ACC112 (cell line): ENCODE data around the gene IWS1.
"Not testable (repeated sequence)": the region's sequence is repeated elsewhere in the genome, so short reads cannot be mapped to it uniquely, and the experiment has no call there.

Experiments
- H2AFZ ChIP-seq: fragments of 200-600 bp; sonication (generic); one replicate; pipeline ENCODE4 v1.6.0; 2017; ENCODE audit warnings: antibody characterized with exemption, low read length; ENCODE audit not compliant: unreplicated experiment
- H3K27ac ChIP-seq: fragments of 200-600 bp; sonication (generic); 2 replicates; pipeline ENCODE4 v1.5.1; 2014; ENCODE audit warnings: low read depth, mild to moderate bottlenecking, antibody characterized with exemption, low read length, moderate library complexity
- H3K27me3 ChIP-seq: fragments of 200-600 bp; sonication (generic); 2 replicates; pipeline ENCODE4 v1.6.1; 2014; ENCODE audit warnings: mild to moderate bottlenecking, antibody characterized with exemption, low read length, moderate library complexity, mixed read lengths; ENCODE audit not compliant: insufficient read depth
- H3K36me3 ChIP-seq: fragments of 200-600 bp; sonication (generic); 2 replicates; pipeline ENCODE4 v1.6.1; 2016; ENCODE audit warnings: mild to moderate bottlenecking, antibody characterized with exemption, low read length, moderate library complexity, mixed read lengths; ENCODE audit not compliant: insufficient read depth
- H3K4me1 ChIP-seq: fragments of 200-600 bp; sonication (generic); one replicate; pipeline ENCODE4 v1.6.1; 2016; ENCODE audit warnings: low read length, mixed read lengths; ENCODE audit not compliant: insufficient read depth, unreplicated experiment, control insufficient read depth
- H3K4me3 ChIP-seq: fragments of 200-600 bp; sonication (generic); 2 replicates; pipeline ENCODE4 v1.5.1; 2014; ENCODE audit warnings: mild to moderate bottlenecking, low read depth, low read length
- H3K79me2 ChIP-seq: fragments of 200-600 bp; sonication (generic); one replicate; pipeline ENCODE4 v1.6.0; 2016; ENCODE audit warnings: low read length; ENCODE audit not compliant: control insufficient read depth, unreplicated experiment, insufficient read depth

Gene IWS1

GRCh38 chr2:127526132-127527000, at the start of gene IWS1:
TSS of gene IWS1 (minus strand) at chr2:127526489. CDS start at chr2:127526208, 281 bp downstream.
- Histone ChIP-seq H2AFZ (peak within 1 kb of the TSS; percentile 84), H3K27me3 (no peaks in the 10 kb centered on the region), H3K4me1 (peaks cover 19% of the 10 kb centered on the region), H3K36me3 (peaks cover 12% of the 10 kb centered on the region), H3K4me3 (peak within 1 kb of the TSS; percentile 93), H3K27ac (peak within 1 kb of the TSS; percentile 93), H3K79me2 (peaks cover 49% of the 10 kb centered on the region)

GRCh38 chr2:127575941-127576432, 49.7 kb upstream of the IWS1 start:
- no peak overlapping the region for H2AFZ ChIP-seq
- 0 out of 2 replicates have a peak overlapping the region, but pooled peaks have one; percentile 13 for H3K4me3 ChIP-seq
- peak overlapping the region; percentile 64 for H3K27ac ChIP-seq
- no peaks in the 10 kb centered on the region for H3K36me3 ChIP-seq
- H3K27me3 ChIP-seq, result no peaks in the 10 kb centered on the region
- no peaks in the 10 kb centered on the region for H3K79me2 ChIP-seq
- peaks cover 17% of the 10 kb centered on the region for H3K4me1 ChIP-seq

GRCh38 chr2:127575185-127575765, 49.0 kb upstream of the IWS1 start:
- Histone ChIP-seq H3K4me3 (no peak overlapping the region), H3K27me3 (no peaks in the 10 kb centered on the region), H3K79me2 (no peaks in the 10 kb centered on the region), H3K27ac (no peak overlapping the region), H2AFZ (no peak overlapping the region), H3K36me3 (no peaks in the 10 kb centered on the region), H3K4me1 (peaks cover 24% of the 10 kb centered on the region)

- H3K36me3 ChIP-seq, result no peaks in the 10 kb centered on the region
- no peaks in the 10 kb centered on the region for H3K27me3 ChIP-seq
- H3K4me1 ChIP-seq, result peaks cover 31% of the 10 kb centered on the region
- H3K27ac ChIP-seq, result no peak overlapping the region
- H2AFZ ChIP-seq, result no peak overlapping the region
- H3K79me2 ChIP-seq, result no peaks in the 10 kb centered on the region
- no peak overlapping the region for H3K4me3 ChIP-seq
These were observed 48.4 kb upstream of the IWS1 start for GRCh38 chr2:127574656-127575055.

GRCh38 chr2:127573771-127574170, 47.5 kb upstream of the IWS1 start:
- Histone ChIP-seq H2AFZ (no peak overlapping the region), H3K27me3 (no peaks in the 10 kb centered on the region), H3K36me3 (no peaks in the 10 kb centered on the region), H3K79me2 (no peaks in the 10 kb centered on the region), H3K27ac (no peak overlapping the region), H3K4me1 (peaks cover 40% of the 10 kb centered on the region), H3K4me3 (no peak overlapping the region)

GRCh38 chr2:127573298-127573697, 47.0 kb upstream of the IWS1 start:
- Histone ChIP-seq H3K4me1 (peaks cover 44% of the 10 kb centered on the region), H3K4me3 (no peak overlapping the region), H3K79me2 (no peaks in the 10 kb centered on the region), H3K27me3 (no peaks in the 10 kb centered on the region), H3K27ac (no peak overlapping the region), H2AFZ (no peak overlapping the region), H3K36me3 (no peaks in the 10 kb centered on the region)

- H3K4me1 ChIP-seq, result peaks cover 48% of the 10 kb centered on the region
- no peaks in the 10 kb centered on the region for H3K27me3 ChIP-seq
- no peak overlapping the region for H3K4me3 ChIP-seq
- no peaks in the 10 kb centered on the region for H3K36me3 ChIP-seq
- no peak overlapping the region for H2AFZ ChIP-seq
- H3K27ac ChIP-seq, result no peak overlapping the region
- H3K79me2 ChIP-seq, result no peaks in the 10 kb centered on the region
These were observed 46.6 kb upstream of the IWS1 start for GRCh38 chr2:127572841-127573240.

- not testable (repeated sequence) for H3K27ac ChIP-seq, H3K27me3 ChIP-seq, H3K36me3 ChIP-seq, H2AFZ ChIP-seq, H3K79me2 ChIP-seq, H3K4me3 ChIP-seq
- peaks cover 48% of the 10 kb centered on the region for H3K4me1 ChIP-seq
These were observed 46.1 kb upstream of the IWS1 start for GRCh38 chr2:127572352-127572751.

GRCh38 chr2:127570282-127571250, 44.3 kb upstream of the IWS1 start:
- Histone ChIP-seq H2AFZ (peak overlapping the region; percentile 36), H3K27me3 (no peaks in the 10 kb centered on the region), H3K36me3 (no peaks in the 10 kb centered on the region), H3K79me2 (no peaks in the 10 kb centered on the region), H3K4me3 (no peak overlapping the region), H3K4me1 (peaks cover 33% of the 10 kb centered on the region), H3K27ac (no peak overlapping the region)

- 0 out of 2 replicates have a peak overlapping the region, but pooled peaks have one; percentile 48 for H3K27ac ChIP-seq
- peaks cover 33% of the 10 kb centered on the region for H3K4me1 ChIP-seq
- no peak overlapping the region for H3K4me3 ChIP-seq
- H3K27me3 ChIP-seq, result no peaks in the 10 kb centered on the region
- no peaks in the 10 kb centered on the region for H3K79me2 ChIP-seq
- H3K36me3 ChIP-seq, result no peaks in the 10 kb centered on the region
- H2AFZ ChIP-seq, result no peak overlapping the region
These were observed 43.4 kb upstream of the IWS1 start for GRCh38 chr2:127569666-127570065.
